ENCODE results near the gene HNRNPUL1. TPM values are rescaled to one million over a fixed set of nuclear protein-coding genes. Genes with fewer than 3 reads are reported as not detected.

Gene HNRNPUL1
- total RNA-seq, 1 donor, result 114 TPM

DNA sequence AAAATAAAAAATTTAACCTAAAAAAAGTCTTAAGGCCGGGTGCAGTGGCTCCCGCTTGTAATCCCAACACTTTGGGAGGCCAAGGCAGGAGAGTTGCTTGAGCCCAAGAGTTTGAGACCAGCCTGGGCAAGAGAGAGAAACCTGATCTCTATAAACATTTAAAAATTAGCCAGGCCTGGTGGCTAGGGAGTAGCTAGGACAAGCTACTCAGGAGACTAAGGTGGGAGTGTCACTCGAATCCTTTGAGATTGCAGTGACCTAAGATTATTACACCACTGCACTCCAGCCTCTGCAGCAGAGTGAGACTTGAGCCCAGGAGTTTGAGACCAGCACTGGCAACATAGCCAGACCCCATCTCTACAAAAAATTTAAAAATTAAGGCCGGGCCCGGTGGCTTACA lies 46.9 kb downstream of the HNRNPUL1 start:
- peak overlapping the region; percentile 99 for H3K4me2 ChIP-seq (ENCODE audit: insufficient read depth, low read length)
- H2AFZ ChIP-seq (ENCODE audit: low read length), result no peak overlapping the region
- DNase-seq (ENCODE audit: insufficient read length, low spot score, missing footprints), result no peak
- peaks cover 42% of the 10 kb centered on the region for H3K79me2 ChIP-seq (ENCODE audit: insufficient read depth, low read length)
- H3K9me3 ChIP-seq (ENCODE audit: low read depth, low read length), result no peaks in the 10 kb centered on the region
- TF ChIP-seq, protein P1, sequence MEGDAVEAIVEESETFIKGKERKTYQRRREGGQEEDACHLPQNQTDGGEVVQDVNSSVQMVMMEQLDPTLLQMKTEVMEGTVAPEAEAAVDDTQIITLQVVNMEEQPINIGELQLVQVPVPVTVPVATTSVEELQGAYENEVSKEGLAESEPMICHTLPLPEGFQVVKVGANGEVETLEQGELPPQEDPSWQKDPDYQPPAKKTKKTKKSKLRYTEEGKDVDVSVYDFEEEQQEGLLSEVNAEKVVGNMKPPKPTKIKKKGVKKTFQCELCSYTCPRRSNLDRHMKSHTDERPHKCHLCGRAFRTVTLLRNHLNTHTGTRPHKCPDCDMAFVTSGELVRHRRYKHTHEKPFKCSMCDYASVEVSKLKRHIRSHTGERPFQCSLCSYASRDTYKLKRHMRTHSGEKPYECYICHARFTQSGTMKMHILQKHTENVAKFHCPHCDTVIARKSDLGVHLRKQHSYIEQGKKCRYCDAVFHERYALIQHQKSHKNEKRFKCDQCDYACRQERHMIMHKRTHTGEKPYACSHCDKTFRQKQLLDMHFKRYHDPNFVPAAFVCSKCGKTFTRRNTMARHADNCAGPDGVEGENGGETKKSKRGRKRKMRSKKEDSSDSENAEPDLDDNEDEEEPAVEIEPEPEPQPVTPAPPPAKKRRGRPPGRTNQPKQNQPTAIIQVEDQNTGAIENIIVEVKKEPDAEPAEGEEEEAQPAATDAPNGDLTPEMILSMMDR (IDR thresholded peaks at IDR 0.05; ENCODE audit: extremely low read depth, low read depth, low read length), result no peak
- peaks cover 53% of the 10 kb centered on the region for H3K36me3 ChIP-seq (ENCODE audit: insufficient read depth, low read length)
- H3K27ac ChIP-seq (ENCODE audit: low read depth, low read length), result peak overlapping the region; percentile 96
- peak overlapping the region; percentile 81 for H3K4me3 ChIP-seq (ENCODE audit: insufficient read depth, low read length)
- peaks cover 26% of the 10 kb centered on the region for H3K4me1 ChIP-seq (ENCODE audit: insufficient read depth, low read length)
- H4K20me1 ChIP-seq (ENCODE audit: insufficient read depth, low read length), result peaks cover 11% of the 10 kb centered on the region
- H3K27me3 ChIP-seq (ENCODE audit: insufficient read depth, low read length), result no peaks in the 10 kb centered on the region

DNA sequence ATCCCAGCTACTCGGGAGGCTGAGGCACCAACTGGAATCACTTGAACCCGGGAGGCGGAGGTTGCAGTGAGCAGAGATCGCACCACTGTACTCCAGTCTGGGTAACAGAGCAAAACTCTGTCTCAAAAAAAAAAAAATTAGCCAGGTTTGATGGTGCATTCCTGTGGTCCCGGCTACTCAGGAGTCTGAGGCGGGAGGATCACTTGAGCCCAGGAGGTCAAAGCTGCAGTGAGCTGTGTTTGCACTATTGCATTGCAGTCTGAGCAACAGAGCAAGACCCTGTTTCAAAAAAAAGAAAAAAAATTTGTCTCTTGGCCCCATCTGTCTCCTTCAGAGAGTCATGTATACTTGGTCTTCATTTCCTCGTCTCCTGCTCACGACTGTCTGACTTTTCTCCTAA lies 47.4 kb downstream of the HNRNPUL1 start:
- no peaks in the 10 kb centered on the region for H3K27me3 ChIP-seq (ENCODE audit: insufficient read depth, low read length)
- H3K4me1 ChIP-seq (ENCODE audit: insufficient read depth, low read length), result peaks cover 26% of the 10 kb centered on the region
- no peaks in the 10 kb centered on the region for H3K9me3 ChIP-seq (ENCODE audit: low read depth, low read length)
- TF ChIP-seq, protein P1 (IDR thresholded peaks at IDR 0.05; ENCODE audit: extremely low read depth, low read depth, low read length), result no peak
- DNase-seq (ENCODE audit: insufficient read length, low spot score, missing footprints), result no peak
- peaks cover 13% of the 10 kb centered on the region for H4K20me1 ChIP-seq (ENCODE audit: insufficient read depth, low read length)
- H2AFZ ChIP-seq (ENCODE audit: low read length), result no peak overlapping the region
- peak overlapping the region; percentile 81 for H3K4me3 ChIP-seq (ENCODE audit: insufficient read depth, low read length)
- peaks cover 53% of the 10 kb centered on the region for H3K36me3 ChIP-seq (ENCODE audit: insufficient read depth, low read length)
- H3K79me2 ChIP-seq (ENCODE audit: insufficient read depth, low read length), result peaks cover 48% of the 10 kb centered on the region
- peak overlapping the region; percentile 99 for H3K4me2 ChIP-seq (ENCODE audit: insufficient read depth, low read length)
- H3K27ac ChIP-seq (ENCODE audit: low read depth, low read length), result peak overlapping the region; percentile 96

DNA sequence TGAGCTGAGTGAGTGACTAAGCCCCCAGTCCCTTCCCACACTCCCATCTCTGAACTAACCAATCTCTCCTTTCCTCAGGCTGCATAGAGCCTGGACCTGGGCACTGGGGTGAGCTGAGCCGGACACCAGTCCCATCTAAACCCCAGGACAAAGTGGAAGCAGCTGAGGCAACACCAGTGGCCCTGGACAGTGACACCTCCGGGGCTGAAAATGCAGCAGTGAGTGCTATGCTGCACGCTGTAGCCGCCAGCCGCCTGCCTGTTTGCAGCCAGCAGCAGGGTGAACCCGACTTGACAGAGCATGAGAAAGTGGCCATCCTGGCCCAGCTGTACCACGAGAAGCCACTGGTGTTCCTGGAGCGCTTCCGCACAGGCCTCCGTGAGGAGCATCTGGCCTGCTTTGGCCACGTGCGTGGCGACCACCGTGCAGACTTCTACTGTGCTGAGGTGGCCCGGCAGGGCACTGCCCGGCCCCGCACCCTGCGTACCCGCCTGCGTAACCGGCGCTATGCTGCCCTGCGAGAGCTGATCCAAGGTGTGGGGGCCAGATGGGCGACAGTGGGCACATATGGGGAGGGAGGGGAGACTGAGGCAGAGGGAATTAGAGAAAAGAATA lies 52.2 kb downstream of the HNRNPUL1 start:
- no peak overlapping the region for H3K4me2 ChIP-seq (ENCODE audit: insufficient read depth, low read length)
- no peak for DNase-seq (ENCODE audit: insufficient read length, low spot score, missing footprints)
- peaks cover 73% of the 10 kb centered on the region for H3K36me3 ChIP-seq (ENCODE audit: insufficient read depth, low read length)
- no peak overlapping the region for H2AFZ ChIP-seq (ENCODE audit: low read length)
- no peak overlapping the region for H3K4me3 ChIP-seq (ENCODE audit: insufficient read depth, low read length)
- H3K79me2 ChIP-seq (ENCODE audit: insufficient read depth, low read length), result peaks cover 43% of the 10 kb centered on the region
- peak overlapping the region; percentile 8 for H3K27ac ChIP-seq (ENCODE audit: low read depth, low read length)
- peaks cover 31% of the 10 kb centered on the region for H4K20me1 ChIP-seq (ENCODE audit: insufficient read depth, low read length)
- TF ChIP-seq, protein P1 (IDR thresholded peaks at IDR 0.05; ENCODE audit: extremely low read depth, low read depth, low read length), result no peak
- H3K9me3 ChIP-seq (ENCODE audit: low read depth, low read length), result no peaks in the 10 kb centered on the region
- H3K4me1 ChIP-seq (ENCODE audit: insufficient read depth, low read length), result peaks cover 6% of the 10 kb centered on the region
- no peaks in the 10 kb centered on the region for H3K27me3 ChIP-seq (ENCODE audit: insufficient read depth, low read length)

DNA sequence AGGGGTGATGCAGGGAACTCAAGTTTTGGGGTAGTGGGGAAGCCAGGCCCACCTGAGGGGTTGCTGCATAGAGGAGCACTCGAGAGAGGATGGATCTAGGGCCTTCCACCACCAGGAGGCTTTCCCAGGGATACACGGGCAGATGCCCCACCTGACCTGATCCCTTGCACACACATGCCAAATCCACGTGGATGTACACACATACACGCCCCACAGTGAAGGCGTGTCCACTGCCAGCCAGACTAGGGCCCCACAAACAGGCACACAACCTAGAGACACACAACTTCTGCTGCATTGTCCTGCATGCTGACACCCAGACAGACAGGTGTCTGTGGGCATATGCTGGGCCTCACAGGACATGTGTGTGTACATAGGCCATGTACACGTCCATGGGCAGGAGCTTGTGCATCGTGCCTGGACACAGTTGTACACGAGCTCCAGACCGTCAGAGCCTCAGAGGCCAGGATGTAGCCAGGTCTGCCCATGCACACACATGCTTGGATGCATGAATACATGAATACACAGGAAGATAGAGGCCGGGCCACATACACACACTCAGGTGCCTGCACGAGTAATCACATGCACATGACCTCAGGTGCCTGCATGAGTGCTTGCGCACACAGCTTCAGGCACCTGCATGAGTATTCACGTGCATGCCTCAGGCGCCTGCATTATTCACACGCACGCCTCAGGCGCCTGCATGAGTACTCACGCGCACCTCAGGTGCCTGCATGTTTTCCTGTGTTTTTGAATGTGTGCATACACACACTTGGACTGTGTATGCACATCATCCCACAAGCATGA lies 54.7 kb downstream of the HNRNPUL1 start:
- H2AFZ ChIP-seq (ENCODE audit: low read length), result no peak overlapping the region
- DNase-seq (ENCODE audit: insufficient read length, low spot score, missing footprints), result peak; percentile 80
- H3K9me3 ChIP-seq (ENCODE audit: low read depth, low read length), result no peaks in the 10 kb centered on the region
- H3K4me3 ChIP-seq (ENCODE audit: insufficient read depth, low read length), result no peak overlapping the region
- peaks cover 26% of the 10 kb centered on the region for H3K4me1 ChIP-seq (ENCODE audit: insufficient read depth, low read length)
- TF ChIP-seq, protein P1 (IDR thresholded peaks at IDR 0.05; ENCODE audit: extremely low read depth, low read depth, low read length), result no peak
- peaks cover 24% of the 10 kb centered on the region for H4K20me1 ChIP-seq (ENCODE audit: insufficient read depth, low read length)
- H3K27me3 ChIP-seq (ENCODE audit: insufficient read depth, low read length), result no peaks in the 10 kb centered on the region
- no peak overlapping the region for H3K4me2 ChIP-seq (ENCODE audit: insufficient read depth, low read length)
- H3K27ac ChIP-seq (ENCODE audit: low read depth, low read length), result no peak overlapping the region
- H3K36me3 ChIP-seq (ENCODE audit: insufficient read depth, low read length), result peaks cover 55% of the 10 kb centered on the region
- H3K79me2 ChIP-seq (ENCODE audit: insufficient read depth, low read length), result peaks cover 19% of the 10 kb centered on the region
